ENCODE measurements around the gene LILRB5.
"Not testable (repeated sequence)": the region's sequence is repeated elsewhere in the genome, so short reads cannot be mapped to it uniquely, and the experiment has no call there.

Gene LILRB5

GRCh38 chr19:54262470-54262869, 5.4 kb upstream of the LILRB5 start:
- DNase-seq = no peak
- Mint-ChIP-seq H3K27me3 (peaks cover 22% of the 10 kb centered on the region), H3K4me1 (ENCODE audit: low read depth) (peaks cover 2% of the 10 kb centered on the region), H3K4me3 (no peak overlapping the region), H3K27ac (no peak overlapping the region), H3K36me3 (ENCODE audit: low read depth) (no peaks in the 10 kb centered on the region), H3K9me3 (no peaks in the 10 kb centered on the region)

GRCh38 chr19:54262066-54262465, 5.0 kb upstream of the LILRB5 start:
- Mint-ChIP-seq H3K27me3 (peaks cover 23% of the 10 kb centered on the region), H3K4me1 (ENCODE audit: low read depth) (peaks cover 2% of the 10 kb centered on the region), H3K36me3 (ENCODE audit: low read depth) (no peaks in the 10 kb centered on the region), H3K9me3 (no peaks in the 10 kb centered on the region), H3K27ac (no peak overlapping the region), H3K4me3 (no peak overlapping the region)
- DNase-seq = no peak

GRCh38 chr19:54256250-54257115, 590 bp downstream of the LILRB5 start:
- H3K4me3 Mint-ChIP-seq = no peak overlapping the region
- H3K4me1 Mint-ChIP-seq (ENCODE audit: low read depth) = no peaks in the 10 kb centered on the region
- H3K27me3 Mint-ChIP-seq = peaks cover 18% of the 10 kb centered on the region
- no peak for DNase-seq
- no peak overlapping the region for H3K27ac Mint-ChIP-seq
- H3K9me3 Mint-ChIP-seq = no peaks in the 10 kb centered on the region
- H3K36me3 Mint-ChIP-seq (ENCODE audit: low read depth) = no peaks in the 10 kb centered on the region

GRCh38 chr19:54255105-54255775, 1.8 kb downstream of the LILRB5 start:
- Mint-ChIP-seq H3K4me1 (ENCODE audit: low read depth) (peaks cover 3% of the 10 kb centered on the region), H3K4me3 (no peak overlapping the region), H3K9me3 (no peaks in the 10 kb centered on the region), H3K27ac (no peak overlapping the region), H3K36me3 (ENCODE audit: low read depth) (no peaks in the 10 kb centered on the region), H3K27me3 (peaks cover 20% of the 10 kb centered on the region)
- DNase-seq = no peak

GRCh38 chr19:54254195-54254906, 2.7 kb downstream of the LILRB5 start:
- H3K36me3 Mint-ChIP-seq (ENCODE audit: low read depth) = no peaks in the 10 kb centered on the region
- H3K27ac Mint-ChIP-seq = no peak overlapping the region
- H3K4me1 Mint-ChIP-seq (ENCODE audit: low read depth) = peaks cover 5% of the 10 kb centered on the region
- H3K27me3 Mint-ChIP-seq = peaks cover 22% of the 10 kb centered on the region
- no peaks in the 10 kb centered on the region for H3K9me3 Mint-ChIP-seq
- DNase-seq = no peak
- no peak overlapping the region for H3K4me3 Mint-ChIP-seq

- Mint-ChIP-seq H3K9me3 (no peaks in the 10 kb centered on the region), H3K27me3 (peaks cover 22% of the 10 kb centered on the region), H3K27ac (no peak overlapping the region), H3K4me1 (ENCODE audit: low read depth) (peaks cover 5% of the 10 kb centered on the region), H3K4me3 (no peak overlapping the region), H3K36me3 (ENCODE audit: low read depth) (no peaks in the 10 kb centered on the region)
- no peak for DNase-seq
Observed at GRCh38 chr19:54253331-54254194, 3.5 kb downstream of the LILRB5 start.

GRCh38 chr19:54252845-54253244, 4.2 kb downstream of the LILRB5 start:
- DNase-seq = no peak
- Mint-ChIP-seq H3K27me3 (peaks cover 21% of the 10 kb centered on the region), H3K4me1 (ENCODE audit: low read depth) (peaks cover 12% of the 10 kb centered on the region), H3K4me3 (no peak overlapping the region), H3K9me3 (no peaks in the 10 kb centered on the region), H3K27ac (no peak overlapping the region), H3K36me3 (ENCODE audit: low read depth) (no peaks in the 10 kb centered on the region)

- H3K27me3 Mint-ChIP-seq = peaks cover 16% of the 10 kb centered on the region
- H3K9me3 Mint-ChIP-seq = no peaks in the 10 kb centered on the region
- H3K4me1 Mint-ChIP-seq (ENCODE audit: low read depth) = peaks cover 18% of the 10 kb centered on the region
- no peaks in the 10 kb centered on the region for H3K36me3 Mint-ChIP-seq (ENCODE audit: low read depth)
- H3K4me3 Mint-ChIP-seq = no peak overlapping the region
- H3K27ac Mint-ChIP-seq = no peak overlapping the region
- DNase-seq = no peak
Observed at GRCh38 chr19:54252243-54252642, 4.8 kb downstream of the LILRB5 start.

GRCh38 chr19:54248016-54248601, 9.0 kb downstream of the LILRB5 start:
- H3K4me1 Mint-ChIP-seq (ENCODE audit: low read depth) = peaks cover 21% of the 10 kb centered on the region
- H3K27me3 Mint-ChIP-seq = peaks cover 12% of the 10 kb centered on the region
- no peaks in the 10 kb centered on the region for H3K9me3 Mint-ChIP-seq
- peak; percentile 46 for DNase-seq
- H3K4me3 Mint-ChIP-seq = no peak overlapping the region
- peak overlapping the region; percentile 39 for H3K27ac Mint-ChIP-seq
- no peaks in the 10 kb centered on the region for H3K36me3 Mint-ChIP-seq (ENCODE audit: low read depth)

- H3K9me3 Mint-ChIP-seq = no peaks in the 10 kb centered on the region
- H3K4me1 Mint-ChIP-seq (ENCODE audit: low read depth) = peaks cover 21% of the 10 kb centered on the region
- DNase-seq = no peak
- no peak overlapping the region for H3K27ac Mint-ChIP-seq
- H3K4me3 Mint-ChIP-seq = no peak overlapping the region
- H3K36me3 Mint-ChIP-seq (ENCODE audit: low read depth) = no peaks in the 10 kb centered on the region
- H3K27me3 Mint-ChIP-seq = peaks cover 6% of the 10 kb centered on the region
Observed at GRCh38 chr19:54247106-54247930, 9.8 kb downstream of the LILRB5 start.

- Mint-ChIP-seq H3K36me3 (ENCODE audit: low read depth) (no peaks in the 10 kb centered on the region), H3K27ac (no peak overlapping the region), H3K27me3 (peaks cover 4% of the 10 kb centered on the region), H3K4me3 (no peak overlapping the region), H3K9me3 (no peaks in the 10 kb centered on the region), H3K4me1 (ENCODE audit: low read depth) (peaks cover 21% of the 10 kb centered on the region)
- DNase-seq = no peak
Observed at GRCh38 chr19:54245936-54246335, 11.1 kb downstream of the LILRB5 start.

GRCh38 chr19:54243809-54244208, 13.3 kb downstream of the LILRB5 start:
- H3K4me1 Mint-ChIP-seq (ENCODE audit: low read depth) = peaks cover 17% of the 10 kb centered on the region
- DNase-seq; H3K27me3 Mint-ChIP-seq; H3K36me3 Mint-ChIP-seq (ENCODE audit: low read depth); H3K9me3 Mint-ChIP-seq; H3K4me3 Mint-ChIP-seq; H3K27ac Mint-ChIP-seq: not testable (repeated sequence)

GRCh38 chr19:54242646-54243045, 14.4 kb downstream of the LILRB5 start, which contains the start of gene LILRA6:
Gene LILRA6 (minus strand): TSS chr19:54242790.
- H3K36me3 Mint-ChIP-seq (ENCODE audit: low read depth); H3K27ac Mint-ChIP-seq; H3K4me3 Mint-ChIP-seq; H3K9me3 Mint-ChIP-seq; DNase-seq; H3K4me1 Mint-ChIP-seq (ENCODE audit: low read depth); H3K27me3 Mint-ChIP-seq: not testable (repeated sequence)
